PC-9 (cell line): ENCODE measurements around the gene JAML. TPM values are rescaled to one million over a fixed set of nuclear protein-coding genes. Genes with fewer than 3 reads are reported as not detected.
A peak's percentile ranks its signal among the peaks of the same experiment; 100 is the strongest.
"Not testable (repeated sequence)": the region's sequence is repeated elsewhere in the genome, so short reads cannot be mapped to it uniquely, and the experiment has no call there.

Source experiments
- BruUV-seq: library from RNA; stranded (reverse); fragments of 400-500 nt; replicated peaks from 2 replicates; lab custom pipeline; 2021; lab: Mats Ljungman, UMichigan
- CTCF ChIA-PET: fragments of 300-600 bp; sonication (Branson Sonifier 250); formaldehyde crosslinking; loops from one replicate; lab custom pipeline; 2022; ENCODE audit warnings: antibody characterized with exemption; lab: Charles Lee
- POLR2A ChIA-PET: fragments of 300-600 bp; sonication (Branson Sonifier 250); formaldehyde crosslinking; loops from one replicate; lab custom pipeline; 2022; ENCODE audit warnings: antibody characterized with exemption; ENCODE audit not compliant: unreplicated experiment; lab: Charles Lee
- DNase-seq, 2 experiments: peaks; one replicate each; pipeline versions ENCODE4 v3.0.0 to v3.0.0-alpha.2; 2015 to 2022; ENCODE audit warnings: mixed read lengths in 1 of 2
- H2AFZ ChIP-seq: fragments of 200-600 bp; sonication (generic); 2 replicates; pipeline ENCODE4 v1.8.1; 2017; ENCODE audit warnings: antibody characterized with exemption
- H3F3A ChIP-seq: fragments of 200-600 bp; sonication (generic); 2 replicates; pipeline ENCODE4 v1.8.1; 2017; ENCODE audit warnings: antibody characterized with exemption, mild to moderate bottlenecking, low read depth; ENCODE audit not compliant: insufficient read depth
- H3K27ac ChIP-seq: fragments of 200-600 bp; sonication (generic); 2 replicates; pipeline ENCODE4 v1.6.1; 2016; ENCODE audit warnings: mixed run types
- H3K27me3 ChIP-seq: fragments of 200-600 bp; sonication (generic); 2 replicates; pipeline ENCODE4 v1.6.1; 2016; ENCODE audit warnings: low read depth, mixed run types; ENCODE audit not compliant: insufficient read depth
- H3K36me3 ChIP-seq: fragments of 200-600 bp; sonication (generic); 2 replicates; pipeline ENCODE4 v1.6.1; 2016; ENCODE audit warnings: low read depth, mixed run types
- H3K4me1 ChIP-seq: fragments of 200-600 bp; sonication (generic); replicated peaks from 2 replicates; pipeline ENCODE4 v1.6.1; 2016; ENCODE audit warnings: mixed run types; ENCODE audit not compliant: insufficient read depth
- H3K4me2 ChIP-seq: fragments of 200-600 bp; sonication (generic); 2 replicates; pipeline ENCODE4 v1.6.1; 2017; ENCODE audit warnings: mixed run types
- H3K4me3 ChIP-seq: fragments of 200-600 bp; sonication (generic); 2 replicates; pipeline ENCODE4 v1.6.1; 2016; ENCODE audit warnings: mixed run types
- H3K79me2 ChIP-seq: fragments of 200-600 bp; sonication (generic); 2 replicates; pipeline ENCODE4 v1.6.1; 2017; ENCODE audit warnings: low read depth, mixed run types
- H3K9me2 ChIP-seq: fragments of 200-600 bp; sonication (generic); 2 replicates; pipeline ENCODE4 v1.8.1; 2017; ENCODE audit warnings: mild to moderate bottlenecking; ENCODE audit not compliant: insufficient read depth
- H3K9me3 ChIP-seq: fragments of 200-600 bp; sonication (generic); 2 replicates; pipeline ENCODE4 v1.8.1; 2016; ENCODE audit warnings: low read depth; ENCODE audit not compliant: insufficient read depth
- H4K20me1 ChIP-seq: fragments of 200-600 bp; sonication (generic); 2 replicates; pipeline ENCODE4 v1.8.1; 2017; ENCODE audit not compliant: insufficient read depth
- EZH2 ChIP-seq: fragments of 200-600 bp; sonication (generic); IDR thresholded peaks from 2 replicates; pipeline ENCODE4 v1.8.0; 2017; ENCODE audit warnings: antibody characterized with exemption, low read depth
- intact Hi-C: fragments of 100-400 bp; cut with micrococcal nuclease; formaldehyde crosslinking; loops from one replicate; pipeline ENCODE4 v1.10.0; 2022; ENCODE audit not compliant: unreplicated experiment
- total RNA-seq: library from RNA; stranded (reverse); gene quantifications from 2 replicates; pipeline ENCODE4 v1.2.3, GENCODE V29; 2021
- TF ChIP-seq, protein P1 (sequence below): fragments of 200-600 bp; sonication (generic); conservative IDR thresholded peaks from 2 replicates; pipeline ENCODE4 v1.6.1; 2017; ENCODE audit warnings: mixed run types, antibody characterized with exemption, mild to moderate bottlenecking, moderate library complexity

Gene JAML
- total RNA-seq, 1 experiment from 2014 or later, result not detected

DNA sequence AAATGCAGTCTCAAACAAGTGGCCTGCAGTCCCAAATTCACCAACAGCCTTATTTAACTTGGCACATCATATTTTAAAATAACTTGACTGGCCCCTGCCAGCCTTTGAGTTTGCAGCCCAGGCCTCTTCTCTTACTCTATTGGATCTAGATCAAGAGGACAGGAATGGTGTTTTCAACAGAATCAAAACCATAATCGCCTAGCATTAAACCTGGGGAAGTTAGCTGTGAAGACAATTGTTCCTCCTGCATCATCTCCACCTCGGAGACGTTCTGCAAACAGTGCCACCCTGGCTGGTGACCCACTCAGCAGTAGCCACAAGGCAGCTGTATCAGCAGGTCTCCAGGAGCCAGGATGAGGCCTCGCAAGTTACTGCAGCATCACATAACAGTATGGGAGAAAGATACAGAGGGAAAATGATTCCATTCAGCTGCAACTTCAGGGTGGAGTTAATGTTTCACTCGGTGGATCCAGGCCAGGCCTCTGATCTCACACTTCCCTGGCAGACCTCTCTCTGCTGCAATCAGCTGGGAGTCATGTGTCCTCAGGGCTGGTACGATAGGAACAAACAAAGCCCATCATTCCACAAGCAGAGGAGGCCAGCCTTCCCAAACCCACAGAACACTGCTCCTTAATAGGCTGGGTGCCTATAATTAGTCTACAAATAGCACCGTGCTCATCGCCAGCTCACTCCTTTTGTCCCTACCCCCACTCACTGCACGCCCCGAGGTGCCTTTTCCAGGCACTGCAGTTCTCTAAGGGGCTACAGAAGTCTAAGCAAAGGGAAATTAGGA, 29.8 kb downstream of the JAML start:
- H3K9me3 ChIP-seq, result no peaks in the 10 kb centered on the region
- DNase-seq, result peak; percentile 5 to 79
- H3K9me2 ChIP-seq, result no peaks in the 10 kb centered on the region
- peak overlapping the region; percentile 39 for H3K4me2 ChIP-seq
- H3K4me3 ChIP-seq, result no peak overlapping the region
- no peaks in the 10 kb centered on the region for H3K79me2 ChIP-seq
- no TSS peak for BruUV-seq
- peaks cover 12% of the 10 kb centered on the region for H3F3A ChIP-seq
- POLR2A ChIA-PET, result no interaction called here
- no peak overlapping the region for H3K27ac ChIP-seq
- H4K20me1 ChIP-seq, result no peaks in the 10 kb centered on the region
- H3K27me3 ChIP-seq, result peaks cover 6% of the 10 kb centered on the region; the same call in 1 of the 2 replicates
- no peaks in the 10 kb centered on the region for H3K36me3 ChIP-seq
- intact Hi-C loops, result no loop called here
- no peak overlapping the region for H2AFZ ChIP-seq
- peaks cover 16% of the 10 kb centered on the region for H3K4me1 ChIP-seq
- CTCF ChIA-PET, result no interaction called here
- no peak for TF ChIP-seq EZH2
- TF ChIP-seq, protein P1, sequence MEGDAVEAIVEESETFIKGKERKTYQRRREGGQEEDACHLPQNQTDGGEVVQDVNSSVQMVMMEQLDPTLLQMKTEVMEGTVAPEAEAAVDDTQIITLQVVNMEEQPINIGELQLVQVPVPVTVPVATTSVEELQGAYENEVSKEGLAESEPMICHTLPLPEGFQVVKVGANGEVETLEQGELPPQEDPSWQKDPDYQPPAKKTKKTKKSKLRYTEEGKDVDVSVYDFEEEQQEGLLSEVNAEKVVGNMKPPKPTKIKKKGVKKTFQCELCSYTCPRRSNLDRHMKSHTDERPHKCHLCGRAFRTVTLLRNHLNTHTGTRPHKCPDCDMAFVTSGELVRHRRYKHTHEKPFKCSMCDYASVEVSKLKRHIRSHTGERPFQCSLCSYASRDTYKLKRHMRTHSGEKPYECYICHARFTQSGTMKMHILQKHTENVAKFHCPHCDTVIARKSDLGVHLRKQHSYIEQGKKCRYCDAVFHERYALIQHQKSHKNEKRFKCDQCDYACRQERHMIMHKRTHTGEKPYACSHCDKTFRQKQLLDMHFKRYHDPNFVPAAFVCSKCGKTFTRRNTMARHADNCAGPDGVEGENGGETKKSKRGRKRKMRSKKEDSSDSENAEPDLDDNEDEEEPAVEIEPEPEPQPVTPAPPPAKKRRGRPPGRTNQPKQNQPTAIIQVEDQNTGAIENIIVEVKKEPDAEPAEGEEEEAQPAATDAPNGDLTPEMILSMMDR, result no peak

DNA sequence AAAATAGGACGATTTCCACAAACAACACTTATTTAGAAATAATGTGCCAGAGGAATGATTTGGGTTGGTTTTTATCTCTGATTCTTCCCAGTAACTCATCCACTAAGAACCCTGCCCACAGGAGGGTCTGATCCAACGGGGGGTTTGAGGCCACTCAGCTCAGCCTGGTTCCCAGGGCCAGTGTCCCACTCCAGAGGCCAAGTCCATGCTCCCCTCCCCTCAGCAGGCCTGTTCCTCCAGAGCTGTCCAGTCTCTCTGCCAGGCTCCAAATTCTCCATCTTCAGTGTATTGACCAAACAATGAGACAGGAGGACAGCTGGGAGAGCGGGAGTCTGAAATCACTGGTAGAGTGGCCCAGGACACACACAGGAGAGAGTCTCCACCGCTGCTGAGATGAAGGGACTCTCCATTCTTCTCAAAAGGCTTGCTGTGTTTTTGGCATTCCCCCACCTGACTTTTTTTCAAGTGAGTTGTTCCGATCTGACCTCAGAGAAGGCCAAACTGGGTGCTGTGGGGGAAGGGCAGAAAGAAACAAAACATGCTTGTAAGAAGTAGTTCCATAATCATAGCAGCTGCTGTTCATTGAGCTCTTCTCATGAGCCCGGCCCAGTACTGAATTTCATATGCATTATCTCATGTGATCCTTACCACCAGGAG, 30.8 kb downstream of the JAML start:
- Histone ChIP-seq H3K4me1 (peaks cover 16% of the 10 kb centered on the region), H3K4me2 (no peak overlapping the region), H3K9me3 (no peaks in the 10 kb centered on the region), H3K4me3 (no peak overlapping the region), H4K20me1 (no peaks in the 10 kb centered on the region), H3K9me2 (no peaks in the 10 kb centered on the region), H3F3A (peaks cover 12% of the 10 kb centered on the region), H2AFZ (no peak overlapping the region), H3K79me2 (no peaks in the 10 kb centered on the region), H3K36me3 (no peaks in the 10 kb centered on the region), H3K27me3 (peaks cover 14% of the 10 kb centered on the region; the same call in 1 of the 2 replicates), H3K27ac (no peak overlapping the region)
- ChIA-PET CTCF (no interaction called here), POLR2A (no interaction called here)
- no peak for TF ChIP-seq EZH2
- TF ChIP-seq, protein P1, result no peak
- intact Hi-C loops, result no loop called here
- DNase-seq, result peak in 1 of 2 experiments; percentile 30
- no TSS peak for BruUV-seq

DNA sequence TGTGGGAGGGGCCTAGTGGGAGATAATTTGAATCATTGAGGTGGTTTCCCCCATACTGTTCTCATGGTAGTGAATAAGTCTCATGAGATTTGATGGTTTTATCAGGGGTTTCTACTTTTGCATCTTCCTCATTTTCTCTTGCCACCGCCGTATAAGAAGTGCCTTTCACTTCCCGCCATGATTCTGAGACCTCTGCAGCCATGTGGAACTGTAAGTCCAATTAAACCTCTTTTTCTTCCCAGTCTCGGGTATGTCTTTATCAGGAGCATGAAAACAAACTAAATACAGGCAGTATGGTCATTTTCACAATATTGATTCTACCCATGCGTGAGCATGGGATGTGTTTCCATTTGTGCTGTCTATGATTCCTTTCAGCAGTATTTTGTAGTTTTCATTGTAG, 32.0 kb downstream of the JAML start:
- H3F3A ChIP-seq, result peaks cover 12% of the 10 kb centered on the region; the same call in 1 of the 2 replicates
- POLR2A ChIA-PET, CTCF ChIA-PET, H3K36me3 ChIP-seq, H4K20me1 ChIP-seq, DNase-seq, H3K4me1 ChIP-seq, intact Hi-C loops, H3K9me3 ChIP-seq, H3K79me2 ChIP-seq, BruUV-seq, H3K4me3 ChIP-seq, H3K27ac ChIP-seq, H2AFZ ChIP-seq, H3K9me2 ChIP-seq, H3K4me2 ChIP-seq: not testable (repeated sequence)
- H3K27me3 ChIP-seq, result peaks cover 14% of the 10 kb centered on the region; the same call in 1 of the 2 replicates

DNA sequence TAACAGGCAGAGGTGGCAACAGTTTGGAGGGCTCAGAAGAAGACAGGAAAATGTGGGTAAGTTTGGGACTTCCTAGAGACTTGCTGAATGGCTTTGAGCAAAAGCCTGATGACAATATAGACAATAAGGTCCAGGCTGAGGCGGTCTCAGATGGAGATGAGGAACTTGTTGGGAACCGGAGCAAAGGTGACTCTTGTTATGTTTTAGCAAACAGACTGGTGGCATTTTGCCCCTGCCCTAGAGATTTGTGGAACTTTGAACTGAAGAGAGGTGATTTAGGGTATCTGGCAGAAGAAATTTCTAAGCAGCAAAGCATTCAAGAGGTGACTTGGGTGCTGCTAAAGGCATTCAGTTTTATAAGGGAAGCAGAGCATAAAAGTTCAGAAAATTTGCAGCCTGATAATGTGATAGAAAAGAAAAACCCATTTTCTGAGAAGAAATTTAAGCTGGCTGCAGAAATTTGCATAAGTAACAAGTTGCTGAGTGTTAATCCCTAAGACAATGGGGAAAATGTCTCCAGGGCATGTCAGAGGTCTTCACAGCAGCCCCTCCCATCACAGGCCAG, 33.8 kb downstream of the JAML start:
- H3K4me1 ChIP-seq, H2AFZ ChIP-seq, H3K4me2 ChIP-seq, DNase-seq, BruUV-seq, POLR2A ChIA-PET, H4K20me1 ChIP-seq, H3K27ac ChIP-seq, H3K36me3 ChIP-seq, H3K9me3 ChIP-seq, H3K4me3 ChIP-seq, H3K9me2 ChIP-seq, CTCF ChIA-PET, H3K79me2 ChIP-seq, intact Hi-C loops: not testable (repeated sequence)
- Histone ChIP-seq H3K27me3 (peaks cover 27% of the 10 kb centered on the region), H3F3A (peaks cover 12% of the 10 kb centered on the region; the same call in 1 of the 2 replicates)
